Transverse colon (tissue), 3 donors: Measurements from ENCODE around the gene FBXL17.

Source experiments
- CTCF ChIP-seq, 5 experiments: fragments of 200-600 bp in 3 of 5; fragments of 450-650 bp in 2 of 5; sonication (generic) in 3 of 5; IDR thresholded peaks; 1 replicate in 2 of 5; 2 replicates in 3 of 5; pipeline ENCODE4 v1.5.1; 2016 to 2017; ENCODE audit warnings: antibody characterized with exemption in 5 of 5, inconsistent platforms in 3 of 5, mild to moderate bottlenecking in 2 of 5, moderate library complexity in 1 of 5
- EP300 ChIP-seq: sonication (generic); formaldehyde crosslinking; IDR thresholded peaks from one replicate; pipeline ENCODE4 v1.6.1; 2017; ENCODE audit warnings: antibody characterized with exemption, low read depth
- POLR2A ChIP-seq: fragments of 450-650 bp; IDR thresholded peaks from one replicate; pipeline ENCODE4 v1.6.1; 2016; ENCODE audit warnings: antibody characterized with exemption, mild to moderate bottlenecking, moderate library complexity

GRCh38 chr5:108418197-108418596, 36.3 kb upstream of the FBXL17 start:
- TF ChIP-seq CTCF (IDR thresholded peaks at IDR 0.05) = no peak
- TF ChIP-seq EP300 = no peak
- no peak for TF ChIP-seq POLR2A
